ENCODE results near the gene PBRM1. TPM values are rescaled to one million over a fixed set of nuclear protein-coding genes. Genes with fewer than 3 reads are reported as not detected.

Gene PBRM1
- total and polyA plus RNA-seq, 8 donors: 6.0 to 130 (median 64.9) TPM

GRCh38 chr3:52511509-52511908 is 174.2 kb downstream of the PBRM1 start:
- no peaks in the 10 kb centered on the region for H3K27me3 ChIP-seq
- H3K36me3 ChIP-seq: peaks cover 0 to 41% (median 3%) of the 10 kb centered on the region in 4 donors
- no peak for TF ChIP-seq POLR2A (IDR thresholded peaks at IDR 0.05)
- TF ChIP-seq CTCF (IDR thresholded peaks at IDR 0.05): no peak
- TF ChIP-seq POLR2AphosphoS5 (IDR thresholded peaks at IDR 0.05): no peak
- no peak for TF ChIP-seq EP300 (IDR thresholded peaks at IDR 0.05)
- intact Hi-C loops (cut with DNase I; ENCODE audit: low total_unique reads): no loop called here
- DNase-seq: no peak
- WGBS, 5 donors: 76 to 87% (median 84%) methylated on average over 5 to 7 of the region's 7 CpGs
- no peaks in the 10 kb centered on the region for H3K4me1 ChIP-seq
- no peaks in the 10 kb centered on the region for H3K9me3 ChIP-seq
- H3K27ac ChIP-seq: no peak overlapping the region
- no peak overlapping the region for H3K4me3 ChIP-seq

- H3K4me3 ChIP-seq: no peak overlapping the region
- H3K9me3 ChIP-seq: no peaks in the 10 kb centered on the region
- H3K36me3 ChIP-seq: peaks cover 0 to 56% (median 4%) of the 10 kb centered on the region in 4 donors
- no peak for DNase-seq
- H3K4me1 ChIP-seq: no peaks in the 10 kb centered on the region
- H3K27ac ChIP-seq: no peak overlapping the region
- intact Hi-C loops (cut with DNase I; ENCODE audit: low total_unique reads): no loop called here
- H3K27me3 ChIP-seq: no peaks in the 10 kb centered on the region
- TF ChIP-seq EP300 (IDR thresholded peaks at IDR 0.05) (no peak), CTCF (IDR thresholded peaks at IDR 0.05) (no peak)
- WGBS, 5 donors: 55 to 68% (median 61%) methylated on average over 6 to 12 of the region's 12 CpGs
Measured at GRCh38 chr3:52509753-52510328, 175.9 kb downstream of the PBRM1 start.

GRCh38 chr3:52507359-52507758 is 178.4 kb downstream of the PBRM1 start:
- no peaks in the 10 kb centered on the region for H3K4me1 ChIP-seq
- TF ChIP-seq POLR2A (IDR thresholded peaks at IDR 0.05) (no peak), EP300 (IDR thresholded peaks at IDR 0.05) (no peak), POLR2AphosphoS5 (IDR thresholded peaks at IDR 0.05) (no peak), CTCF (IDR thresholded peaks at IDR 0.05) (no peak)
- 49 to 66% (median 51%) methylated on average over 5 of the region's 5 CpGs for WGBS, 5 donors
- H3K4me3 ChIP-seq: no peak overlapping the region
- no peak overlapping the region for H3K27ac ChIP-seq
- intact Hi-C loops (cut with DNase I; ENCODE audit: low total_unique reads): no loop called here
- no peaks in the 10 kb centered on the region for H3K27me3 ChIP-seq
- DNase-seq: no peak
- H3K36me3 ChIP-seq: peaks cover 0 to 42% (median 4%) of the 10 kb centered on the region in 4 donors
- no peaks in the 10 kb centered on the region for H3K9me3 ChIP-seq

GRCh38 chr3:52506266-52506966 is 179.3 kb downstream of the PBRM1 start:
- H3K36me3 ChIP-seq: peaks cover 0 to 39% (median 4%) of the 10 kb centered on the region in 4 donors
- WGBS, 5 donors: 80 to 90% (median 88%) methylated on average over 18 to 27 of the region's 27 CpGs
- H3K9me3 ChIP-seq: no peaks in the 10 kb centered on the region
- TF ChIP-seq CTCF (IDR thresholded peaks at IDR 0.05): no peak
- TF ChIP-seq POLR2A (IDR thresholded peaks at IDR 0.05): no peak
- no peak for TF ChIP-seq POLR2AphosphoS5 (IDR thresholded peaks at IDR 0.05)
- no peak for TF ChIP-seq EP300 (IDR thresholded peaks at IDR 0.05)
- intact Hi-C loops (cut with DNase I; ENCODE audit: low total_unique reads): no loop called here
- H3K4me3 ChIP-seq: no peak overlapping the region
- DNase-seq: no peak
- H3K4me1 ChIP-seq: no peaks in the 10 kb centered on the region
- no peaks in the 10 kb centered on the region for H3K27me3 ChIP-seq
- H3K27ac ChIP-seq: no peak overlapping the region

Data from stomach (tissue), 9 donors.